GM12878 (cell line): ENCODE results near the gene ADGB. TPM values are rescaled to one million over a fixed set of nuclear protein-coding genes. Genes with fewer than 3 reads are reported as not detected.

Experiments used
- ATAC-seq: fragments of 200-7000 bp; cut with Tn5 transposase; 3 replicates; pipeline ENCODE4 v1.9.1; 2020; ENCODE audit warnings: mild to moderate bottlenecking, moderate library complexity
- BruUV-seq: library from RNA; stranded (reverse); fragments of 400-500 nt; replicated peaks from 2 replicates; lab custom pipeline; 2021; lab: Mats Ljungman, UMichigan
- CTCF ChIA-PET: fragments of 300-600 bp; sonication (Branson Sonifier 250); formaldehyde crosslinking; extraction: SDS; loops from one replicate; lab custom pipeline; 2021; ENCODE audit warnings: inconsistent platforms; lab: Yijun Ruan, JAX
- POLR2A ChIA-PET: fragments of 350-600 bp; formaldehyde crosslinking; extraction: SDS; loops from one replicate; lab custom pipeline; 2021; ENCODE audit warnings: inconsistent platforms; lab: Charles Lee
- RAD21 ChIA-PET: fragments of 300-600 bp; sonication (Branson Sonifier 250); formaldehyde crosslinking; loops from one replicate; lab custom pipeline; 2023; ENCODE audit warnings: antibody characterized with exemption; ENCODE audit not compliant: unreplicated experiment; lab: Charles Lee
- SMC1A ChIA-PET: fragments of 300-600 bp; sonication (Branson Sonifier 250); formaldehyde crosslinking; loops from one replicate; lab custom pipeline; 2023; ENCODE audit not compliant: unreplicated experiment, uncharacterized antibody; lab: Charles Lee
- DNase-seq: peaks from one replicate; pipeline ENCODE4 v3.0.0-alpha.2; 2011; ENCODE audit warnings: low read depth, low spot score
- FAIRE-seq: peaks from 3 replicates; lab custom pipeline; 2011; peaks lifted over from hg19 to GRCh38; lab: Jason Lieb, UNC
- H2AFZ ChIP-seq: 2 replicates; pipeline ENCODE4 v1.6.0; 2011; ENCODE audit warnings: low read depth, low read length, control low read depth; ENCODE audit not compliant: control insufficient read depth
- H3K27ac ChIP-seq: 2 replicates; pipeline ENCODE4 v1.5.1; 2011; ENCODE audit warnings: control low read depth; ENCODE audit not compliant: control insufficient read depth, insufficient read depth
- H3K27me3 ChIP-seq, 2 experiments: replicated peaks in 1 of 2; 2 replicates each; pipeline versions ENCODE4 v1.6.0 to v1.6.1; 2011; ENCODE audit warnings: low read length in 1 of 2; ENCODE audit not compliant: control insufficient read depth in 2 of 2, insufficient read depth in 2 of 2
- H3K36me3 ChIP-seq, 2 experiments: 2 replicates each; pipeline ENCODE4 v1.5.1; 2011; ENCODE audit warnings: low read length in 1 of 2; ENCODE audit not compliant: control insufficient read depth in 2 of 2, insufficient read depth in 2 of 2
- H3K4me1 ChIP-seq: 2 replicates; pipeline ENCODE4 v1.6.1; 2011; ENCODE audit warnings: mild to moderate bottlenecking, low read length, moderate library complexity, mixed read lengths; ENCODE audit not compliant: control insufficient read depth, insufficient read depth
- H3K4me2 ChIP-seq: 2 replicates; pipeline ENCODE4 v1.6.0; 2011; ENCODE audit warnings: control low read depth; ENCODE audit not compliant: control insufficient read depth, insufficient read depth
- H3K4me3 ChIP-seq: fragments of 200-600 bp; sonication (generic); 2 replicates; pipeline ENCODE4 v1.5.1; 2016
- H3K79me2 ChIP-seq: 2 replicates; pipeline ENCODE4 v1.6.0; 2011; ENCODE audit warnings: low read length; ENCODE audit not compliant: control insufficient read depth, insufficient read depth
- H3K9ac ChIP-seq: 2 replicates; pipeline ENCODE4 v1.8.0; 2011; ENCODE audit warnings: low read length, control low read depth, mixed read lengths; ENCODE audit not compliant: control insufficient read depth, insufficient read depth
- H3K9me3 ChIP-seq: replicated peaks from 3 replicates; pipeline ENCODE4 v1.5.1; 2011; ENCODE audit warnings: mild to moderate bottlenecking, low read length; ENCODE audit not compliant: control insufficient read depth, insufficient read depth
- H4K20me1 ChIP-seq: 2 replicates; pipeline ENCODE4 v1.6.0; 2011; ENCODE audit not compliant: control insufficient read depth, insufficient read depth
- CEBPB ChIP-seq, 2 experiments: fragments of 150-350 bp in 1 of 2; IDR thresholded peaks; 2 replicates each; pipeline ENCODE4 v1.6.1; 2012 to 2014; ENCODE audit warnings: low read depth in 2 of 2, low read length in 2 of 2, borderline replicate concordance in 1 of 2, inconsistent platforms in 1 of 2
- FOXK2 ChIP-seq: fragments of 450-650 bp; IDR thresholded peaks from 2 replicates; pipeline ENCODE4 v1.6.1; 2017; ENCODE audit warnings: mild to moderate bottlenecking, moderate library complexity
- HDAC6 ChIP-seq: fragments of 200-600 bp; sonication (generic); IDR thresholded peaks from one replicate; pipeline ENCODE4 v1.8.0; 2017; ENCODE audit warnings: antibody characterized with exemption; ENCODE audit not compliant: unreplicated experiment
- HDGF ChIP-seq: fragments of 450-650 bp; IDR thresholded peaks from 2 replicates; pipeline ENCODE4 v1.6.1; 2016; ENCODE audit warnings: antibody characterized with exemption
- IKZF1 ChIP-seq: fragments of 450-650 bp; conservative IDR thresholded peaks from 2 replicates; pipeline ENCODE4 v1.6.1; 2017; ENCODE audit warnings: antibody characterized with exemption, mild to moderate bottlenecking
- JUNB ChIP-seq: IDR thresholded peaks from 2 replicates; pipeline ENCODE4 v1.6.1; 2016; ENCODE audit warnings: antibody characterized with exemption, mild to moderate bottlenecking
- MEF2A ChIP-seq: IDR thresholded peaks from 2 replicates; pipeline ENCODE4 v1.6.1; 2011; ENCODE audit warnings: low read depth, mild to moderate bottlenecking, low read length, moderate library complexity; ENCODE audit not compliant: insufficient read depth
- NRF1 ChIP-seq: conservative IDR thresholded peaks from 2 replicates; pipeline ENCODE4 v1.6.1; 2011; ENCODE audit warnings: mild to moderate bottlenecking, low read depth, low read length, improper control_type of control experiment
- RCOR1 ChIP-seq: conservative IDR thresholded peaks from 2 replicates; pipeline ENCODE4 v1.6.1; 2012; ENCODE audit warnings: low read depth, low read length, improper control_type of control experiment
- RFX5 ChIP-seq: IDR thresholded peaks from 2 replicates; pipeline ENCODE4 v1.6.1; 2011; ENCODE audit warnings: low read depth, low read length, improper control_type of control experiment
- SMAD1 ChIP-seq: fragments of 450-650 bp; IDR thresholded peaks from 2 replicates; pipeline ENCODE4 v1.6.1; 2018; ENCODE audit warnings: mild to moderate bottlenecking, low read depth; ENCODE audit not compliant: partially characterized antibody
- STAT1 ChIP-seq: fragments of 450-650 bp; conservative IDR thresholded peaks from 2 replicates; pipeline ENCODE4 v1.6.1; 2014; ENCODE audit warnings: antibody characterized with exemption, mild to moderate bottlenecking
- ZBTB11 ChIP-seq: fragments of 450-650 bp; formaldehyde crosslinking; IDR thresholded peaks from 2 replicates; pipeline ENCODE4 v1.5.0; 2022; ENCODE audit warnings: mild to moderate bottlenecking, missing genetic modification characterization
- ZNF207 ChIP-seq: fragments of 450-650 bp; IDR thresholded peaks from 2 replicates; pipeline ENCODE4 v1.6.1; 2014; ENCODE audit warnings: antibody characterized with exemption, mild to moderate bottlenecking, borderline replicate concordance
- ZNF24 ChIP-seq: fragments of 450-650 bp; IDR thresholded peaks from 2 replicates; pipeline ENCODE4 v1.6.1; 2017; ENCODE audit warnings: antibody characterized with exemption, mild to moderate bottlenecking
- WGBS: methylation state at CpG from one replicate; pipeline ENCODE4 v1.1.6; 2016; ENCODE audit warnings: low lambda C conversion rate; ENCODE audit not compliant: insufficient replicate concordance, insufficient coverage; ENCODE audit errors: missing lambda C conversion rate; 5-methylcytosine and 5-hydroxymethylcytosine counted together
- in situ Hi-C: fragments of 300-500 bp; cut with MboI; formaldehyde crosslinking; loops from 9 replicates; pipeline ENCODE4 v1.14.3; 2018; ENCODE audit warnings: mixed read lengths
- intact Hi-C: fragments of 100-400 bp; cut with micrococcal nuclease; formaldehyde crosslinking; loops from one replicate; pipeline ENCODE4 v1.14.2; 2022; ENCODE audit not compliant: unreplicated experiment
- polyA plus RNA-seq, 11 experiments: library from polyadenylated mRNA; depleted of rRNA in 4 of 11; unstranded in 6 of 11; stranded (reverse) in 5 of 11; fragments of >200 nt; fragmentation: Nextera tagmentation in 4 of 11; fragmentation: Illumina TruSeq in 1 of 11; extraction: Ambion mirVana in 4 of 11; extraction: Trizol in 1 of 11; gene quantifications; 1 replicate in 1 of 11; 2 replicates in 10 of 11; pipeline versions ENCODE4 v1.2.1 to v1.2.3, GENCODE V29; 2011 to 2016; ENCODE audit warnings: inconsistent platforms in 2 of 11, missing spikeins in 2 of 11, low read depth in 1 of 11
- total RNA-seq, 4 experiments: library from RNA; depleted of rRNA in 3 of 4; stranded (reverse); fragments of >200 nt in 3 of 4; fragmentation: Illumina TruSeq in 1 of 4; extraction: Trizol in 1 of 4; gene quantifications; 2 replicates each; pipeline versions ENCODE4 v1.2.1 to v1.2.3, GENCODE V29; 2013 to 2021

ADGB gene
- total and polyA plus RNA-seq, 10 of the 15 experiments (the other 5 are each of a cell fraction or from before 2014, with no cell fraction given): not detected

- 19% methylated on average over 8 of the region's 8 CpGs for WGBS
- H2AFZ ChIP-seq: no peak overlapping the region
- no peak for TF ChIP-seq RCOR1
- no peak for TF ChIP-seq ZNF207
- H3K27ac ChIP-seq: no peak overlapping the region
- BruUV-seq: no TSS peak
- in situ Hi-C loops: no loop called here
- FAIRE-seq (no peak), ATAC-seq (peak; percentile 44), DNase-seq (no peak)
- CTCF ChIA-PET: no interaction called here
- H3K4me3 ChIP-seq: no peak overlapping the region
- no peak overlapping the region for H3K9ac ChIP-seq
- no peaks in the 10 kb centered on the region for H3K36me3 ChIP-seq
- H3K4me2 ChIP-seq: no peak overlapping the region
- no peaks in the 10 kb centered on the region for H4K20me1 ChIP-seq
- intact Hi-C loops: no loop called here
- SMC1A ChIA-PET: interaction anchor here (1.0 to 1.9 kb wide), 2 partner anchors 8 to 15 kb away, joined by 4 to 5 read pairs; no protein-coding TSS in a partner anchor
- no peaks in the 10 kb centered on the region for H3K27me3 ChIP-seq
- H3K4me1 ChIP-seq: no peaks in the 10 kb centered on the region
- RAD21 ChIA-PET: no interaction called here
- H3K79me2 ChIP-seq: no peaks in the 10 kb centered on the region
- POLR2A ChIA-PET: no interaction called here
- H3K9me3 ChIP-seq: no peaks in the 10 kb centered on the region
Observed at GRCh38 chr6:146650799-146651481, 52.2 kb downstream of the ADGB start.

GRCh38 chr6:146651482-146651863 is 52.7 kb downstream of the ADGB start:
- ChIA-PET SMC1A (interaction anchor here (1.0 to 1.9 kb wide), 2 partner anchors 9 to 14 kb away, joined by 4 to 5 read pairs; no protein-coding TSS in a partner anchor), RAD21 (no interaction called here), CTCF (no interaction called here), POLR2A (no interaction called here)
- ATAC-seq: no peak
- Histone ChIP-seq H3K9ac (no peak overlapping the region), H3K36me3 (no peaks in the 10 kb centered on the region), H3K4me1 (no peaks in the 10 kb centered on the region), H3K79me2 (no peaks in the 10 kb centered on the region), H4K20me1 (no peaks in the 10 kb centered on the region), H3K4me3 (no peak overlapping the region), H2AFZ (no peak overlapping the region), H3K27me3 (no peaks in the 10 kb centered on the region), H3K27ac (no peak overlapping the region), H3K4me2 (no peak overlapping the region), H3K9me3 (no peaks in the 10 kb centered on the region)
- FAIRE-seq: no peak
- BruUV-seq: no TSS peak
- WGBS: 73% methylated on average over 4 of the region's 4 CpGs
- in situ Hi-C loops (no loop called here), intact Hi-C loops (no loop called here)
- no peak for DNase-seq
- TF ChIP-seq RCOR1: no peak
- no peak for TF ChIP-seq HDAC6
- no peak for TF ChIP-seq JUNB
- TF ChIP-seq ZNF24: no peak
- no peak for TF ChIP-seq MEF2A
- no peak for TF ChIP-seq ZBTB11
- TF ChIP-seq HDGF: no peak
- TF ChIP-seq STAT1: no peak
- no peak for TF ChIP-seq FOXK2
- TF ChIP-seq CEBPB (IDR thresholded peaks at IDR 0.05; ENCODE audit: borderline replicate concordance in 1 of 2, low read depth in 2 of 2, low read length in 2 of 2): no peak
- no peak for TF ChIP-seq IKZF1
- no peak for TF ChIP-seq SMAD1
- TF ChIP-seq RFX5: no peak
- no peak for TF ChIP-seq NRF1
